Measurements from ENCODE around the gene PTOV1. TPM values are rescaled to one million over a fixed set of nuclear protein-coding genes. Genes with fewer than 3 reads are reported as not detected.

Gene PTOV1
- total RNA-seq, 1 donor from 2014 or later, result 124 TPM

DNA sequence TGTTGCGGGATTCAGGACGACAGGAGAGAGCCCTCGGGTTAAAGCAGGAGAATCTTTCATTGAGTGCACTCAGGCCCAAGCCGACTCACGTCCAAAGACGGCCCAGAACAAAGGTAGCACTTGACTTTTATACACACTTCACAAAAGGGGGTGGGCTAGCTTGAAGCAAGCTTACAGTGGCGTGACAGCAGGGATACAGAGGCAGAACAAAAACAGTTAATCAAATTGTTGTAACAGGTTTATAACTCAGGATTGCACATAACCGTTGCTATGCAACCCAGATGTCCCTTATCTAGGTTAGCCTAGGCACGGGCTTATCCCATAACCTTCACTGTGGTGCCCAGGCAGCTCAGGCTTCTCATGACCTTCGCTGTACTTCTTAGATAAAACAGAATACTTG lies 30.8 kb upstream of the PTOV1 start:
- Histone ChIP-seq H3K36me3 (peaks cover 26% of the 10 kb centered on the region), H3K27me3 (ENCODE audit: low read depth) (no peaks in the 10 kb centered on the region), H3K9me3 (no peaks in the 10 kb centered on the region), H3K4me3 (no peak overlapping the region), H3K4me1 (peaks cover 20% of the 10 kb centered on the region), H3K27ac (no peak overlapping the region)
- TF ChIP-seq, protein P1, sequence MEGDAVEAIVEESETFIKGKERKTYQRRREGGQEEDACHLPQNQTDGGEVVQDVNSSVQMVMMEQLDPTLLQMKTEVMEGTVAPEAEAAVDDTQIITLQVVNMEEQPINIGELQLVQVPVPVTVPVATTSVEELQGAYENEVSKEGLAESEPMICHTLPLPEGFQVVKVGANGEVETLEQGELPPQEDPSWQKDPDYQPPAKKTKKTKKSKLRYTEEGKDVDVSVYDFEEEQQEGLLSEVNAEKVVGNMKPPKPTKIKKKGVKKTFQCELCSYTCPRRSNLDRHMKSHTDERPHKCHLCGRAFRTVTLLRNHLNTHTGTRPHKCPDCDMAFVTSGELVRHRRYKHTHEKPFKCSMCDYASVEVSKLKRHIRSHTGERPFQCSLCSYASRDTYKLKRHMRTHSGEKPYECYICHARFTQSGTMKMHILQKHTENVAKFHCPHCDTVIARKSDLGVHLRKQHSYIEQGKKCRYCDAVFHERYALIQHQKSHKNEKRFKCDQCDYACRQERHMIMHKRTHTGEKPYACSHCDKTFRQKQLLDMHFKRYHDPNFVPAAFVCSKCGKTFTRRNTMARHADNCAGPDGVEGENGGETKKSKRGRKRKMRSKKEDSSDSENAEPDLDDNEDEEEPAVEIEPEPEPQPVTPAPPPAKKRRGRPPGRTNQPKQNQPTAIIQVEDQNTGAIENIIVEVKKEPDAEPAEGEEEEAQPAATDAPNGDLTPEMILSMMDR (IDR thresholded peaks at IDR 0.05), result no peak
- DNase-seq, result no peak
- intact Hi-C loops (cut with DNase I), result no loop called here
- ATAC-seq, result no peak

DNA sequence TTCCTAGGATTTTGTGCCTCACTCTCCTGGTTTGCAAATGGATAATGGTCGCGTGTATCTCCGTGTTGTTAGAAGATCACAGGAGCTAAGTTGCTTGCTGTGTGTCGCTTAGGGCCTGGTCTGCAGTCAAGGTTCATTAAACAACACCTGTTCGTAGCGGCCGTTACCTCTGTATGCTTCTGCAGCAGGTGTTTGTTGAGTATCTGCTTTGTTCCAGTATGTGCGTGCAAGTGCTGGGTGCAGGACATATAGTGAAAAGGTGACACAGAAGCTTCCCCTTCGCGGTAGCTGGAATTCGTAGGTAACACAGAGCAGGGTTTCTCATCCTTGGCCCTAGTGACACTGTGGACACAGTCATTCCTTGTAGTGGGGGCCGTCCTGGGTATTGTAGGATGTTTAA lies 27.5 kb upstream of the PTOV1 start:
- H3K27me3 ChIP-seq (ENCODE audit: low read depth), result no peaks in the 10 kb centered on the region
- no peaks in the 10 kb centered on the region for H3K9me3 ChIP-seq
- H3K27ac ChIP-seq, result no peak overlapping the region
- intact Hi-C loops (cut with DNase I), result no loop called here
- no peak overlapping the region for H3K4me3 ChIP-seq
- peaks cover 43% of the 10 kb centered on the region for H3K36me3 ChIP-seq
- TF ChIP-seq, protein P1 (IDR thresholded peaks at IDR 0.05), result no peak
- ATAC-seq, result no peak
- peaks cover 17% of the 10 kb centered on the region for H3K4me1 ChIP-seq
- no peak for DNase-seq

DNA sequence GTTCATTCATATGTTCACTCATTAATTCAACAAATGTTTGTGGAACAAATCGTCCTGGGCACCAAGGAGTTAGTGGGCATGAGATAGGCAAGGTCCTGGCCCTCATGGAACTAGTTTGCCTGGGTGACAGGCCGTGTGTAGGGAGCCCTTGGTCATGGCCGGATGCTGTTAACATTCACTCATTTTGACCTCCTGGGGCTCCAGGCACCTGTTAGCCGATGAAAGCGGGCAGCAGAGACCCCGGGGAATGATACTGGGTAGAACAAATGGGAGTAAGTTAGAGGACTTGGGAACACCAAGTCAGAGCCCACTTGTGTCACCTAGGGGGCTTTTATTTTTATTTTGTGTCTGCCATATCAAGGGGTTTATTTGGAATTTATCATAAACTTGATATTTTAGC lies 26.3 kb upstream of the PTOV1 start:
- DNase-seq (no peak), ATAC-seq (no peak)
- H3K9me3 ChIP-seq, result no peaks in the 10 kb centered on the region
- peaks cover 8% of the 10 kb centered on the region for H3K4me1 ChIP-seq
- no peak overlapping the region for H3K27ac ChIP-seq
- peaks cover 55% of the 10 kb centered on the region for H3K36me3 ChIP-seq
- no peak overlapping the region for H3K4me3 ChIP-seq
- H3K27me3 ChIP-seq (ENCODE audit: low read depth), result no peaks in the 10 kb centered on the region
- intact Hi-C loops (cut with DNase I), result no loop called here
- TF ChIP-seq, protein P1 (IDR thresholded peaks at IDR 0.05), result no peak

DNA sequence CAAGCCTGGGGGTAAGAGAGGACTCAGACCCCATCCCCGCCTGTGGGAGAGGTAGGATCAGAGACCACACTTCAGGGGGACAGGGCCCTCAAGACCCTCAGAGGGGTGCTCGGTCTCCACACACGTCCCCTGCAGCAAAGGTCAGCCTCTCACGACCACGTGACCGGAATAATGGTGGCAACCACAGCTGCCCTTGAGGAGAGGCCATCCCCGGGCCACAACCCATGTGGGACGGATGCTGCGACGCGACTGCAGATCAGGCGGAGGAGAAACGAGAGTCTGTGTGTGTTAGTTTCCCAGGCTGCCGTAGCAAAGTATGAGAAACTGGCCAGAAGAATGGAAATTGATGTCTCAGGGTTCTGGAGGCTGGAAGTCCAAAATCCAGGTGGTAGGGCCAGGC lies 23.9 kb upstream of the PTOV1 start:
- ATAC-seq (no peak), DNase-seq (no peak)
- H3K9me3 ChIP-seq, result no peaks in the 10 kb centered on the region
- no peak overlapping the region for H3K4me3 ChIP-seq
- H3K27ac ChIP-seq, result no peak overlapping the region
- no peaks in the 10 kb centered on the region for H3K27me3 ChIP-seq (ENCODE audit: low read depth)
- no peaks in the 10 kb centered on the region for H3K4me1 ChIP-seq
- H3K36me3 ChIP-seq, result peaks cover 75% of the 10 kb centered on the region
- intact Hi-C loops (cut with DNase I), result no loop called here
- TF ChIP-seq, protein P1 (IDR thresholded peaks at IDR 0.05), result no peak

DNA sequence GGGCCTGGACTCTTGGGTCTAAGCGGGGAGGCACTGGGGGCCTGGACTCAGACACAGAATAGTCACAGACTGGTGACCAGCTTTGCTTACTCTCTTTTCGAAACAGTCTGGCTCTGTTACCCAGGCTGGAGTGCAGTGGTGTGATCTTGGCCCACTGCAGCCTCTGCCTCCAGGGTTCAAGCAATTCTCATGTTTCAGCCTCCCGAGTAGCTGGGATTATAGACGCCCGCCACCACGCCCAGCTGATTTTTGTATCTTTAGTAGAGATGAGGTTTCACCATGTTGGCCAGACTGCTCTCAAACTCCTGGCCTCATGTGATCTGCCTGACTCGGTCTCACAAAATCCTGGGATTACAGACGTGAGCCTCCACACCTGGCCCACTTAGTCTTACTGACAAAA lies 21.8 kb upstream of the PTOV1 start:
- intact Hi-C loops (cut with DNase I), result no loop called here
- no peaks in the 10 kb centered on the region for H3K27me3 ChIP-seq (ENCODE audit: low read depth)
- no peak for ATAC-seq
- no peak for DNase-seq
- H3K4me1 ChIP-seq, result no peaks in the 10 kb centered on the region
- peaks cover 79% of the 10 kb centered on the region for H3K36me3 ChIP-seq
- H3K27ac ChIP-seq, result no peak overlapping the region
- H3K4me3 ChIP-seq, result no peak overlapping the region
- H3K9me3 ChIP-seq, result no peaks in the 10 kb centered on the region
- TF ChIP-seq, protein P1 (IDR thresholded peaks at IDR 0.05), result no peak

DNA sequence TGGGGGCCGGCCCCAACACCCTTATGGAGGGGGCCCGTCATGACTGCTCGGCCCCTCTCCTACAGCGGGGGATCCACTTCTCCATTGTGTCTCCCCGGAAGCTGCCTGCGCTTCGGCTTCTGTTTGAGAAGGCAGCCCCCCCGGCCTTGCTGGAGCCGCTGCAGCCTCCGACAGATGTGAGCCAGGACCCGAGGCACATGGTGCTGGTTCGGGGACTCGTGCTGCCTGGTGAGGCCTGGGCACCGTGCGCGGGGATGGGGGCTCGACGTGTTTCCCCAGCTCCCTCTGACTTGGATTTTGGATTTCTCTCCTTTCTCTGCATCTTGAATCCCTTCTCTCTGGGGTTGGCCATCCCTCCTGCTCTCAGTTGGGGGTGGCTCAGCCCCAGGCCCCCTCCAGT lies 21.2 kb upstream of the PTOV1 start:
- Histone ChIP-seq H3K27ac (no peak overlapping the region), H3K4me1 (no peaks in the 10 kb centered on the region), H3K27me3 (ENCODE audit: low read depth) (no peaks in the 10 kb centered on the region), H3K4me3 (no peak overlapping the region), H3K36me3 (peaks cover 80% of the 10 kb centered on the region), H3K9me3 (no peaks in the 10 kb centered on the region)
- no peak for DNase-seq
- TF ChIP-seq, protein P1 (IDR thresholded peaks at IDR 0.05), result no peak
- ATAC-seq, result no peak
- intact Hi-C loops (cut with DNase I), result no loop called here

All from lower lobe of right lung (tissue), 2 donors.